Esophagus mucosa (tissue), 1 donor: ENCODE measurements around the gene TSHZ1. TPM values are rescaled to one million over a fixed set of nuclear protein-coding genes. Genes with fewer than 3 reads are reported as not detected.

ENCODE experiments used
- ATAC-seq: fragments of 200-7000 bp; cut with Tn5 transposase; one replicate; pipeline ENCODE4 v1.9.1; 2020
- total RNA-seq: library from RNA; stranded (reverse); gene quantifications from one replicate; pipeline ENCODE4 v1.2.4, GENCODE V29; 2023
- donor health status: DM: yes; HTN: yes; CAD: no.

TSHZ1 gene
- total RNA-seq, 1 donor from 2014 or later: 9.2 TPM

GRCh38 chr18:75208836-75209128, 1.8 kb upstream of the TSHZ1 start:
- ATAC-seq: peak; percentile 3

- peak; percentile 71 for ATAC-seq
Observed at GRCh38 chr18:75209129-75209950, 1.3 kb upstream of the TSHZ1 start, which contains the start of gene PTGR3. Gene PTGR3, minus strand, starts transcription at chr18:75209139. Its CDS starts 81 bp downstream, at chr18:75209058.

GRCh38 chr18:75209951-75210258, 692 bp upstream of the TSHZ1 start:
- ATAC-seq: no peak

GRCh38 chr18:75211002-75211621, 515 bp downstream of the TSHZ1 start:
- no peak for ATAC-seq

GRCh38 chr18:75211626-75211952, 992 bp downstream of the TSHZ1 start:
- no peak for ATAC-seq

GRCh38 chr18:75211953-75212750, 1.6 kb downstream of the TSHZ1 start:
- ATAC-seq: no peak

- no peak for ATAC-seq
Observed at GRCh38 chr18:75212751-75213090, 2.1 kb downstream of the TSHZ1 start.

- no peak for ATAC-seq
Observed at GRCh38 chr18:75213611-75214331, 3.2 kb downstream of the TSHZ1 start.

- no peak for ATAC-seq
Observed at GRCh38 chr18:75214332-75214690, 3.7 kb downstream of the TSHZ1 start.

GRCh38 chr18:75214766-75215510, 4.3 kb downstream of the TSHZ1 start:
- no peak for ATAC-seq

- ATAC-seq: peak; percentile 67
Observed at GRCh38 chr18:75215663-75216062, 5.1 kb downstream of the TSHZ1 start.

- no peak for ATAC-seq
Observed at GRCh38 chr18:75216212-75216910, 5.8 kb downstream of the TSHZ1 start.

GRCh38 chr18:75216911-75217689, 6.5 kb downstream of the TSHZ1 start:
- no peak for ATAC-seq

- ATAC-seq: no peak
Observed at GRCh38 chr18:75218065-75218923, 7.7 kb downstream of the TSHZ1 start.

- ATAC-seq: no peak
Observed at GRCh38 chr18:75219745-75220375, 9.3 kb downstream of the TSHZ1 start.

GRCh38 chr18:75220551-75221355, 10.2 kb downstream of the TSHZ1 start:
- peak; percentile 26 for ATAC-seq

- ATAC-seq: peak; percentile 24
Observed at GRCh38 chr18:75221397-75221796, 10.8 kb downstream of the TSHZ1 start.

GRCh38 chr18:75221897-75222296, 11.3 kb downstream of the TSHZ1 start:
- ATAC-seq: no peak

GRCh38 chr18:75222407-75222806, 11.8 kb downstream of the TSHZ1 start:
- no peak for ATAC-seq
